HL-60 (cell line): ENCODE data around the gene NHSL2.
"Not testable (repeated sequence)": the region's sequence is repeated elsewhere in the genome, so short reads cannot be mapped to it uniquely, and the experiment has no call there.

Experiments used
- GABPA ChIP-seq: IDR thresholded peaks from 2 replicates; pipeline ENCODE4 v1.6.1; 2012; ENCODE audit warnings: low read depth
- TF ChIP-seq, protein P1 (sequence below): IDR thresholded peaks from one replicate; pipeline ENCODE4 v1.5.1; 2011; ENCODE audit warnings: low read length, control low read depth, inconsistent platforms; ENCODE audit not compliant: insufficient read depth
- TF ChIP-seq, protein P2 (sequence below): IDR thresholded peaks from 2 replicates; pipeline ENCODE4 v1.6.1; 2012; ENCODE audit warnings: low read depth; ENCODE audit not compliant: insufficient replicate concordance

DNA sequence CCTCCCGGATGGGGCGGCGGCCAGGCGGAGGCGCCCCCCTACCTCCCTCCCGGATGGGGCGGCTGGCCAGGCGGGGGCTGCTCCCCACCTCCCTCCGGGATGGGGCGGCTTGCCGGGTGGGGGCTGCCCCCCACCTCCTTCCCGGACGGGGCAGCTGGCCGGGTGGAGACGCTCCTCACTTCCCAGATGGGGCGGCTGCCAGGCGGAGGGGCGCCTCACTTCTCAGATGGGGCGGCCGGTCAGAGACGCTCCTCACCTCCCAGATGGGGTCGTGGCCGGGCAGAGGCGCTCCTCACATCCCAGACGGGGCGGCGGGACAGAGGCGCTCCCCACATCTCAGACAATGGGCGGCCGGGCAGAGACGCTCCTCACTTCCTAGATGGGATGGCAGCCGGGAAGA lies 33.8 kb upstream of the NHSL2 start:
- TF ChIP-seq, protein P1, sequence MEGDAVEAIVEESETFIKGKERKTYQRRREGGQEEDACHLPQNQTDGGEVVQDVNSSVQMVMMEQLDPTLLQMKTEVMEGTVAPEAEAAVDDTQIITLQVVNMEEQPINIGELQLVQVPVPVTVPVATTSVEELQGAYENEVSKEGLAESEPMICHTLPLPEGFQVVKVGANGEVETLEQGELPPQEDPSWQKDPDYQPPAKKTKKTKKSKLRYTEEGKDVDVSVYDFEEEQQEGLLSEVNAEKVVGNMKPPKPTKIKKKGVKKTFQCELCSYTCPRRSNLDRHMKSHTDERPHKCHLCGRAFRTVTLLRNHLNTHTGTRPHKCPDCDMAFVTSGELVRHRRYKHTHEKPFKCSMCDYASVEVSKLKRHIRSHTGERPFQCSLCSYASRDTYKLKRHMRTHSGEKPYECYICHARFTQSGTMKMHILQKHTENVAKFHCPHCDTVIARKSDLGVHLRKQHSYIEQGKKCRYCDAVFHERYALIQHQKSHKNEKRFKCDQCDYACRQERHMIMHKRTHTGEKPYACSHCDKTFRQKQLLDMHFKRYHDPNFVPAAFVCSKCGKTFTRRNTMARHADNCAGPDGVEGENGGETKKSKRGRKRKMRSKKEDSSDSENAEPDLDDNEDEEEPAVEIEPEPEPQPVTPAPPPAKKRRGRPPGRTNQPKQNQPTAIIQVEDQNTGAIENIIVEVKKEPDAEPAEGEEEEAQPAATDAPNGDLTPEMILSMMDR = not testable (repeated sequence)
- TF ChIP-seq GABPA = not testable (repeated sequence)
- TF ChIP-seq, protein P2, sequence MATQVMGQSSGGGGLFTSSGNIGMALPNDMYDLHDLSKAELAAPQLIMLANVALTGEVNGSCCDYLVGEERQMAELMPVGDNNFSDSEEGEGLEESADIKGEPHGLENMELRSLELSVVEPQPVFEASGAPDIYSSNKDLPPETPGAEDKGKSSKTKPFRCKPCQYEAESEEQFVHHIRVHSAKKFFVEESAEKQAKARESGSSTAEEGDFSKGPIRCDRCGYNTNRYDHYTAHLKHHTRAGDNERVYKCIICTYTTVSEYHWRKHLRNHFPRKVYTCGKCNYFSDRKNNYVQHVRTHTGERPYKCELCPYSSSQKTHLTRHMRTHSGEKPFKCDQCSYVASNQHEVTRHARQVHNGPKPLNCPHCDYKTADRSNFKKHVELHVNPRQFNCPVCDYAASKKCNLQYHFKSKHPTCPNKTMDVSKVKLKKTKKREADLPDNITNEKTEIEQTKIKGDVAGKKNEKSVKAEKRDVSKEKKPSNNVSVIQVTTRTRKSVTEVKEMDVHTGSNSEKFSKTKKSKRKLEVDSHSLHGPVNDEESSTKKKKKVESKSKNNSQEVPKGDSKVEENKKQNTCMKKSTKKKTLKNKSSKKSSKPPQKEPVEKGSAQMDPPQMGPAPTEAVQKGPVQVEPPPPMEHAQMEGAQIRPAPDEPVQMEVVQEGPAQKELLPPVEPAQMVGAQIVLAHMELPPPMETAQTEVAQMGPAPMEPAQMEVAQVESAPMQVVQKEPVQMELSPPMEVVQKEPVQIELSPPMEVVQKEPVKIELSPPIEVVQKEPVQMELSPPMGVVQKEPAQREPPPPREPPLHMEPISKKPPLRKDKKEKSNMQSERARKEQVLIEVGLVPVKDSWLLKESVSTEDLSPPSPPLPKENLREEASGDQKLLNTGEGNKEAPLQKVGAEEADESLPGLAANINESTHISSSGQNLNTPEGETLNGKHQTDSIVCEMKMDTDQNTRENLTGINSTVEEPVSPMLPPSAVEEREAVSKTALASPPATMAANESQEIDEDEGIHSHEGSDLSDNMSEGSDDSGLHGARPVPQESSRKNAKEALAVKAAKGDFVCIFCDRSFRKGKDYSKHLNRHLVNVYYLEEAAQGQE = not testable (repeated sequence)
